OCI-LY1 (cell line): ENCODE measurements around the gene CDC45.

Source experiments
- CTCF ChIP-seq: fragments of 200-600 bp; sonication (generic), shearing (Covaris generic); IDR thresholded peaks from 2 replicates; pipeline ENCODE4 v1.5.1; 2017; ENCODE audit warnings: mild to moderate bottlenecking, antibody characterized with exemption, low read length, moderate library complexity, mixed read lengths
- EZH2 ChIP-seq: fragments of 200-600 bp; sonication (generic), shearing (Covaris generic); IDR thresholded peaks from 2 replicates; pipeline ENCODE4 v1.8.0; 2017; ENCODE audit warnings: borderline replicate concordance, mixed run types, mild to moderate bottlenecking, antibody characterized with exemption, low read length, moderate library complexity, mixed read lengths

GRCh38 chr22:19440411-19441195 lies 39.1 kb upstream of the CDC45 start:
- TF ChIP-seq EZH2 (no peak), CTCF (no peak)
